ENCODE results near the gene ARHGAP44. TPM values are rescaled to one million over a fixed set of nuclear protein-coding genes. Genes with fewer than 3 reads are reported as not detected.

The ARHGAP44 gene
- 0.30 and 1.5 TPM in 2 replicates for total RNA-seq (ENCODE audit: low replicate concordance)

GRCh38 chr17:12789481-12790248 is at the start of gene ARHGAP44:
TSS of gene ARHGAP44 (plus strand) at chr17:12789498. CDS start at chr17:12789839, 341 bp downstream.

GRCh38 chr17:13017655-13018459 is 228.6 kb downstream of the ARHGAP44 start, which contains the start of gene ELAC2:
TSS of gene ELAC2 (minus strand) at chr17:13018027. CDS start at chr17:13017947, 80 bp downstream.

Other genes starting within 250 kb of the ARHGAP44 start
- 0.35 and 1.2 TPM in 2 replicates for gene MYOCD, start 123.6 kb upstream of the ARHGAP44 start, total RNA-seq (ENCODE audit: low replicate concordance)
- gene ELAC2, start 228.5 kb downstream of the ARHGAP44 start, total RNA-seq (ENCODE audit: low replicate concordance), result 47.0 and 64.1 TPM in 2 replicates